Measurements from ENCODE around the gene AGAP1.

Gene AGAP1

GRCh38 chr2:235723371-235723770 is 229.5 kb downstream of the AGAP1 start:
- no peak for DNase-seq

DNA sequence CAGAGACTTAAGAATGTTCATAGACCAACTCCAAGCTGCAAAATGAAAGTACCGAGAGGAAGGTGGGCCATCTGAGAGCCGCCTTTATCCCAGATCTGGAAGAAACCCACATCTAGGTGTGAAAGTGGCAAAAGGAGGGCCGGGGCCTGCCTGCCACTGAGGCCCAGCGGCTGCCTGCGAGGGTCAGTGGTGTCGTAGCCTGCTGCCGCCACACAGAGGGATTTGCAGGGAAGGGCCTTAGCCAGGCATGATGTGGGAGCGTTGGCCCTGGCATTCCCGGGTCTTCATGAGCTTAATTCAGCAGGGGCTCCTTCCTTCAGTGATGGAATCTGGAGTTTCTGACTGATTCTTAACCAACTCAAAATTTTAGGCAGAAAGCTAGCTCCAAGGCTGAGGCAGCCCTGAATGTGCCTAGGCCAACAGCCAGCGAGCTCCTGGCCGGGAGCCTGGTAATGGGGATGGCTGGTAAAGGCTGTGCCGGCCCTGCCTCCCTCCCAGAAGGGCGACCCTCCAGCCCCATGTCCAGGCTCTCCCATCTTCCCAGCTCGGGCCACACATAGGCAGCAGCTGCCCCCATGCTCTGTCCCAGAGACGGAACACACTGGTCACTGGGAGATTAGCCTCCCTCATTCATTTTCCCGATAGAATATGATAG is 230.1 kb downstream of the AGAP1 start:
- DNase-seq: no peak

- DNase-seq: no peak
These were observed 231.2 kb downstream of the AGAP1 start for GRCh38 chr2:235725016-235725489.

DNA sequence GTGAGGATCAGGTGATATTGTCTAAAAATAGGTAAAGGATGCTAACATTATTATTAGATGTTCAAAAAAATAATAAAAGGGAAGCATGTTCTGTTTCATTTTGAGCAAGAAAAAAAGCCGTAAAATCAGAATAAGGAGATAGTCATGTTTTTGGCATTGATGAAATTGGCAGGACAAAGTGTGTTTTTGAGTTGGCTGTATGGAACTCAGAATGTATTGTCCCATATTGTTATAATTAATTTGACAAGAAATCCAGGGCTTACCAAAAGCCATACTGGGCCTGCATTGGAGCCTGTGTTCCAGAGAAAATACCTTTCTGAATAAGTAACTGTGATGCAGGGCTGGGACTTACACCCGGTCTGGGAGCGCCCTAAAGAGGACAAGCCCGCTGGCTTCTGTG is 232.0 kb downstream of the AGAP1 start:
- no peak for DNase-seq

DNA sequence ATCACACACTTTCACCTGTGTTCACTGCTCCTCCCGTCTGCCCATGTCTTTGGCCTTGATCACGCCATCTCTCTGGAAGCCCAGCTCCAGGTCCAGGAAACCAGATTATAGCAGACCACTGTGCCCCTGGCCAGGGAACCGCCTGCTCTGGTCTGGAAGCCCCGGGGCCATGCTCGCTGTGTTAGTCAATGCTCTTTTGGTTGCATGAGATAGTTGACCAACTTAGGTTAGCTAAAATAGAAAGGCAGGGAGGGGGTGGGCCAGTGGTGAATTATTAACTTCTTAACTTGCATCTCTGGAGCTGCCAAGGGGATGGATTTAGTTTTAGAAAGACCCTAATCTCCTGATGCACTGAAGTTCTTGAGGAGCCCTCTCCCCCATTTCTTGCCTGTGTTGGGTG is 232.7 kb downstream of the AGAP1 start:
- DNase-seq: no peak

DNA sequence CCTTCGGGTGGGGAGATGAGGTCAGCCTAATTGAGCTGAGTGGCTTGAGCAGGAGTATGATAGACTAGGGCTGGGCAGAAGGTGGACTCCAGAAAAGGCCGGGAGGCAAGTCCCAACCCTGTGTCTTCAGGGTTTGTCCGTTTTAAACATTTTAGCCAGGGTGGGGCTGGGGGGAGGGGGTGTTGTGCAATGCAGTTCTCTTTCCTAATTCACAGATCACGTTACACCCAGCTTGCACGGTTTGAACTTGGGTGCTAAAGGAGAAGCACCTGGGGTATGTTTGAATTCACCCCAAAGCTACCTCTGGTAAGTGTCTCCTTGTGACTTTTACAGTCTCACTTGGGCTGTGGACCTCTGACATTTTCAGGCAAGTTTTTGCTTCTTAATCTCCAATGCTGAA is 233.3 kb downstream of the AGAP1 start:
- DNase-seq: no peak

DNA sequence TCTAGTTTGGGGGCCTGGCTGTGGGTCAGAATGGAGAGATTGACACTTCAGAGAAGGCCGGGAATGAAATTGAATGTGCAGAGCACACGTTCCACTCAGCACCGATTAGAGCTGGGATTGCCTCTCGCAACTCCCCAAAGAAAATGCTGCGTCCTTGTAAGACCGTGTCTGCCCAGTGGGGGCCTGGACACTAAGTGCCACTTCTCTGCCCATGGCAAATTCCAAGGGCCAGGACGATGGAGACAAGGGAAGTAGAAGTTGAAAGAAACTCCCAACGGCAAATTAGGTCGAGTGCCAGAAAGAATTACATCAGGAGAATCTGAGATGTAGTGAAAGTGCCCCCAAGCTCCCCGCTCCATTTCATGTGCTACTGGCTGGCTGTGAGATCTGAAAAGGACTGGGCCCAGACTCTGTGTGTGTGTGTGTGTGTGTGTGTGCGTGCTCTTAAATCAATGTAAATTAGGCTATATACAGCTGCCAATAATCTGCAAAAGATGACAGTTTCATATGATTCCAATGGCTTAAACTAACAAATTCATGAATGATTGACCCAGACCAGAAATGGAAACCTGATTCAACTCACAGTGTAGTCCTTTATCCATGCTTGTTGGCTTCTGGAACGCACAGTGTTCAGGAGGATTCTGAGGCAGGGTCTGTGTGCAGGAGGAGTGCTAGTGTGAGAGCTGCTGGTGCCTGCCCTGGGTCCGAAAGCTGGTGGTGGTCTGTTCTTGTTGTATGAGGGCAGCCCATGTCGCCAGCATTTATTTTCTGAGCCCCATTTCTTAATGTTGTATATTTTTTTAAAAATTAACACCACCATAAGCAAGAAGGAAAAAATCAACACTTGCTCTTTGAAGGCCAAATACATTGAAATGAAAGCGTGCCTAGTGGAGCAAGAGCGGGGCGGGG is 234.3 kb downstream of the AGAP1 start:
- no peak for DNase-seq

GRCh38 chr2:235728800-235729556 is 235.1 kb downstream of the AGAP1 start:
- DNase-seq: no peak

DNA sequence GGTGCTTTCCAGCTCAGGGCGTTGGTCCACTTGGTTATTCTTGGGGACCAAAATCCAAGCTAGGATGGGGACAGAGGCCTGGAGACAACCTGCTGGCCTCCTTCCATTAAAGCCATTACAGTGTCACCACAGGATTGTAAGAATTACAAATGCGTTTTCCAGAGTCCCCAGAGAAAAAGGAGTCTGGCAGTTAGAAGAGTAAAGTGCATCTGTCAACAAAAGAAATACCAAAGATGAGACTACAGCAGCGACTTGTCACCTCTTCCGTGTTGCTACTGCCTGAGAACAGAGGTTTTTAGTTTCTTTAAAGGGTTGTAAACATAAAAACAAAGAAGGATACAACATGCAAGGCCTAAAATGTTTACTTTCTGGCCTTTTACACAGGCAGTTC is 235.7 kb downstream of the AGAP1 start:
- no peak for DNase-seq

DNA sequence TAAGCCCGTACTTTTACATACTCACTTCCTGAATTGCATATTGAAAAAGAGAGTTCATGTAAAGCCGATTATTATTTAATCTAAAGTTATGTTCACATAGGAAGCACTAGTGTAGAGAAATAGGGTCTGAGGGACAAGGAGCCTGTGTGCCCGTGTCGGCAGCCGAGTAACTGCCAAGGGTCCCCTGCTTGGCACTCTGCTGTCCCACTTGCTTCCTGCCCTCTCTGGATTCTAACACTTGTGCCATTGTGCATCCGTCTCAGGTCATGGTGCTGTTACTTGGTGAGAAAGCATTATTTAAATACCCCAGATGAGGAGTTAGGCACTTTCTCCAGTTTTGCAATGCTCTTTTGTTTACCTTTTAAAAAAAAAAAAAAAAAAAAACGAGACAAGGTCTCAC is 236.3 kb downstream of the AGAP1 start:
- no peak for DNase-seq

DNA sequence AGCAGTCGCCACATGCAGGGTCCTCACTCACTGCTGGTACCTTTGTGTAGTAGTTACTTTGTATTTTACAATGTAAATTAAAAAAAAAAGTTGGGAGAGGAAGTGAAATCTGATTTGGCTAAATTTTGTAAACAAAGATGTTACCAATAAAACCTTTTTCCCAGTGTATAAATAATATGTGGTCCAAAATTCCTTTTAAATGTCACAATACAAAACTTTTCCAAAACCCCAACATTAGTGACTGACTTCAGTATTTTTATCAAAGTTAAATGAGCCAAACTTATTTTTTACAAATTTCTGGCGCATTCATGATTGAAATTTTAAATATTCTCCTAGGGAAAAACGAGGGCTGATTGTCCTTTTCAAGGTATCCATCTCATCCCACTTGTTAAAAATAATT is 239.9 kb downstream of the AGAP1 start:
- no peak for DNase-seq

DNA sequence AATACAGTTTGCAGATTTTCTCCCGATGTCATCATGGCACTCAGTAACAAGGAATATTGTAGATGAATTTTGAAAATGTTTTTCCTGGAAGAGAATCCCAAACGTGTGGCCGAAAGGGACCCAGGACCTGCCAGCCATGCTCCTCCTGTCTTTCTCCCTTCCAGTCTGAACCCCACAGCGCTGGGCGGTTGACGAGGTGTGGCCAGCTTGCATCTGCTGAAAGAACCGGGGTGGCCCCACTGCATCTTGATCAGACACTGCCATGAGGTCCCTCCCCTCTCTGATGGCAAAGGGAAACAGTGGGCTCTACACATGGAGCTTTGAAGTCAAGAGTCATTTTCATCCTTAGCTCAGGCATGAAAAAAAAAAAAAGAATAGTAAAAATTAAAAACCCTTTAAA is 240.3 kb downstream of the AGAP1 start:
- DNase-seq: no peak

DNA sequence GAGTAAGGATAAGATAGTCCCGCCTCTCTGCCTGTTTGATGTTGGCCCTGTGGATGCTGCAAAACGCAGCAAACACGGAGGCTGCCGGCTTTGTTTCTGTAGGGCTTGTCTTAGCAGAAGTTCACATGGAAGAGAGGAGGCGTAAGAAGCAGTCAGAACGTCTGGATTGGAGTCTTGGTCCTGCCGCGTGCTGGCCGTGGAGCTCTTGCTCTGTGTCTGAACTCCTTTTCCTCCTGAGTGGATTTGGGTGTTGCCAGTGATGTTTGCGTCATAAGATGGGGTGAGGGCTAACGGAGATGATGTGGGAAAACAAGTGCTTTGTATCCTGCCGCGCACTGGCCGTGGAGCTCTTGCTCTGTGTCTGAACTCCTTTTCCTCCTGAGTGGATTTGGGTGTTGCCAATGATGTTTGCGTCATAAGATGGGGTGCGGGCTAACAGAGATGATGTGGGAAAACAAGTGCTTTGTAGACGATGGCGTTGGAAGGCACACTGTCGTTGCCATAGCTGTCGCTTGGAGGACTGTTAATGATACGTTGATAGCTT is 240.9 kb downstream of the AGAP1 start:
- DNase-seq: no peak

GRCh38 chr2:235737396-235737795 is 243.6 kb downstream of the AGAP1 start:
- no peak for DNase-seq

DNA sequence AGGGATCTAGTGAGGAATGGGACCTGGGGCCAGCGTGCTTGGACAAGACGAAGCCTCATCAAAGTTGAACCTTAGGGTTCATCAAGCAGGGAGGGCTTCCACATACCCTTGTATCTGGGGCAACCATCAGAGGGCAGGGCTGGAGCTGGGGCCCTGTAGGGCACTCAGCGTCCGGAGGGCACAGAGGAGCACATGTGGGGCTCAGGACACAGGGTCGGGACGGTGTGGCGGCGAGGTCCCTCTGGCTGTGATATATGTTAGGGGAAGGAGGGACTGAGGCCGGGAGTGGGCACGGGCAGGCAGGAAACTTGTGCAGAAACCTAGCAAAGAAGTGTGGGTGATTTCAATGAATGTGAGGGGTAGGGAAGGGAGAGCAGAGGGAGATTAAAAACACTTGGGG is 244.0 kb downstream of the AGAP1 start:
- DNase-seq: no peak

DNA sequence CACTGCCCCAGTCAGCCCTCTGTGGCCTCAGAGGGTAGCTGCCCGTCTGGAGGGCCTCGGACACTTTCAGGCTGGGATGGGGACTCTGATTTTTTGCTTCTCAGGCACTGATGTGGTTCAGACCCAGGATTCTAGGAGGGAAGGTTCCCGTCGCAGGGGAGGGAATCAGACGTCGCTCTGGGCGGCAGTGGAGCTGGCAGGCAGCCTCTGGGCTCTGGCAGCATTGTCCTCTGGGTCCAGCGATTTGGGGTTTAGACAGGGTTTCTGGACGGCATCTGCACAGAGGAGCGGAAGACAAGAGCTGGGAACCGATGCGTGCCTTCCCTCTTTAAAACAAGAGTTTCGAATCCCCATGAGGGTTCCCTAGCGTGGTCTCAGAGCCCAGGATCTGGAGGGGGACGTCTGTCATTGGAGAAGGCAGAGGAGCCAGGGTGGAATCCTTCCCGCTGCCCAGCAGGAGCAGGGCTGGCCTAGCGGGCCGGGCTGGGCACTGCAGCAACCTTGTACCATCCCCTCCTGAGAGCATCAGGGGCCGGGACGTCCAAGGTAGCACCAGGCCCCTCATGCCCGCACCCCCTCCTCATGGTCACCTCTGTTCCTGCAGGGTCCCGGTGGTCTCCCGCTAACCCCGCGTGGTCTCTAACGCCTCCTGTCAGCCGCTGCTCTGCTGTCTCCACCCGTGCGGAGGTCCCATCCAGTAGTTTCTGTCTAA is 246.0 kb downstream of the AGAP1 start:
- DNase-seq: no peak

DNA sequence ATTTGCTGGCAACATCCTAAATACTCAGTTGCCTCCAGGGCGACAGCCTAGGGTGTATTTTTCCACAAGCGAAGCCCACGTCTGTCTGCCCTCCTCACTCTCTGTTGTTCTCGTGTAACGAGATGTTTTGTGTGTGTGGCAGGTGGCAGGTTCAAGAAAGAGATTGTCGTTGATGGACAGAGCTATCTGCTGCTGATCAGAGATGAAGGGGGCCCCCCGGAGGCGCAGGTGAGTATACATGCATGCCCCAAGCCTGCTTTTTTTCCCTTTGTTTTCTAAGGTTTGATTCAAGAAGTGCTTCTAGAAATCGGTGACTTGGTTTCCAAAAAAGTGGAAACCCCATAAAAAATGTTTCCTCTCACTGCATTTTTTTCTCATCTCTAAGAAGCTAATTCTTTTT is 247.0 kb downstream of the AGAP1 start:
- no peak for DNase-seq

GRCh38 chr2:235744161-235744560 is 250.3 kb downstream of the AGAP1 start:
- no peak for DNase-seq

DNA sequence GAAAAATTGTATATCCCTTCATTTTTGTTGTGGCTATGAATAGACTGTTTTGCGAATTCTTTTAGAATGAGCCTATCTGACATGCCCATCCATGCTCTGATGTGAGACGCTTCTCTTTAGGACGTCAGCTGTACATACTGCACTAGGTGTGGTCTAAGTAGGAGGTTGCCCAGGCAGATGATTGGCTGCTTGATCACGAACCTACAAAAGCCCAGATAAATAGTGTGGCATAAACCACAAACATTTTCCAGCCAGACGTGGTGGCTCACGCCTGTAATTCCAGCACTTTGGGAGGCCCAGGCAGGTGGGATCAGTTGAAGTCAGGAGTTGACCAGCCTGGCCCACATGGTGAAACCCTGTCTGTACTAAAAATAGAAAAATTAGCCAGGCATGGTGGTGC is 251.8 kb downstream of the AGAP1 start:
- no peak for DNase-seq

DNA sequence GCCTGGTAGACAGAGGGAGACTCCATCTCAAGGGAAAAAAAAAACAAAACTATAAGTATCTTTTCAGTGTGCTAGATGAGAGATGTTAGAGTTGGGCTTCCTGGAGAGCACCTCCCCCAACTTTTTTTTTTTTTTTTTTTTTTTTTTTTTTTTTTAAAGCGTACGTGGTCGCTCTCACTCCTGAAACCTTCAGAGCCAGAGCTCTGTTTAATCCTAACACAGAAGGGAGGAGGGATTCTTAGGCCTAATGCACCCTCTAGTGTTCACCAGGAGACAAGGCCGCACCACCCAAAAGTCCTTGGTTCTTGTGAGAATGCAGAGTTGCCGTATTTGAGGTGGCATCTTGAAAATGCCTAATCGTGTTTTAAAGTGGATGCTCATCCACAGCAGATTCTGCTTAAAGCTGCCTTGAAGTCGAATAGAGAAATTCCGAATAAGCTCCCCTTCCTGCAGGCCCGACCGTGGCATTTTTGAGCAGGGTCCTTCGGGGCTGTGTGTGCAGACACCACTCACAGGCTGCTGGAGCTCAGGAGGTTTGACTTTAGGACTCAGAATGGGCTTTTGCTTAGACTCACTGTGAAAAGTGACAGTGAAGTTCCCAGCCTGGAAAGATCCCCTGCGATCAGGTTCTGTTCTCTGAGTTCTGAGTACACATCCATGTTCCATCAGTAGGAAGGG is 252.6 kb downstream of the AGAP1 start:
- no peak for DNase-seq

GRCh38 chr2:235747001-235747785 is 253.3 kb downstream of the AGAP1 start:
- DNase-seq: no peak
